ENCODE data around the gene ITFG1.

Gene ITFG1

GRCh38 chr16:47392081-47392480, 68.8 kb downstream of the ITFG1 start:
- Histone ChIP-seq H3K9ac (ENCODE audit: low read depth, low read length) (no peak overlapping the region), H3K4me1 (ENCODE audit: control insufficient read depth, insufficient read depth, low read length) (no peaks in the 10 kb centered on the region)

GRCh38 chr16:47388705-47389104, 72.2 kb downstream of the ITFG1 start:
- Histone ChIP-seq H3K9ac (ENCODE audit: low read depth, low read length) (no peak overlapping the region), H3K27me3 (ENCODE audit: control insufficient read depth, insufficient read depth, low read length) (no peaks in the 10 kb centered on the region), H3K36me3 (ENCODE audit: insufficient read depth, low read length) (no peaks in the 10 kb centered on the region), H3K4me2 (ENCODE audit: low read length) (no peak overlapping the region), H3K4me3 (ENCODE audit: low read length) (no peak overlapping the region), H3K9me3 (replicated peaks; ENCODE audit: low read length) (no peaks in the 10 kb centered on the region), H3K4me1 (ENCODE audit: control insufficient read depth, insufficient read depth, low read length) (no peaks in the 10 kb centered on the region)

More at GRCh38 chr16:47392081-47392480, 68.8 kb downstream of the ITFG1 start:
- Histone ChIP-seq H3K36me3 (ENCODE audit: insufficient read depth, low read length) (peaks cover 2% of the 10 kb centered on the region), H3K9me3 (replicated peaks; ENCODE audit: low read length) (no peaks in the 10 kb centered on the region), H3K4me2 (ENCODE audit: low read length) (no peak overlapping the region), H3K27me3 (ENCODE audit: control insufficient read depth, insufficient read depth, low read length) (no peaks in the 10 kb centered on the region), H3K4me3 (ENCODE audit: low read length) (no peak overlapping the region)

- Histone ChIP-seq H3K36me3 (ENCODE audit: insufficient read depth, low read length) (no peaks in the 10 kb centered on the region), H3K9ac (ENCODE audit: low read depth, low read length) (no peak overlapping the region), H3K4me1 (ENCODE audit: control insufficient read depth, insufficient read depth, low read length) (no peaks in the 10 kb centered on the region), H3K4me3 (ENCODE audit: low read length) (no peak overlapping the region), H3K9me3 (replicated peaks; ENCODE audit: low read length) (no peaks in the 10 kb centered on the region), H3K27me3 (ENCODE audit: control insufficient read depth, insufficient read depth, low read length) (no peaks in the 10 kb centered on the region), H3K4me2 (ENCODE audit: low read length) (no peak overlapping the region)
These were observed 73.7 kb downstream of the ITFG1 start for GRCh38 chr16:47387026-47387734.

GRCh38 chr16:47386201-47386718, 74.6 kb downstream of the ITFG1 start:
- no peak overlapping the region for H3K4me3 ChIP-seq (ENCODE audit: low read length)
- H3K4me1 ChIP-seq (ENCODE audit: control insufficient read depth, insufficient read depth, low read length): no peaks in the 10 kb centered on the region
- no peaks in the 10 kb centered on the region for H3K36me3 ChIP-seq (ENCODE audit: insufficient read depth, low read length)
- no peaks in the 10 kb centered on the region for H3K9me3 ChIP-seq (replicated peaks; ENCODE audit: low read length)
- no peak overlapping the region for H3K4me2 ChIP-seq (ENCODE audit: low read length)
- H3K9ac ChIP-seq (ENCODE audit: low read depth, low read length): no peak overlapping the region
- H3K27me3 ChIP-seq (ENCODE audit: control insufficient read depth, insufficient read depth, low read length): no peaks in the 10 kb centered on the region

GRCh38 chr16:47382362-47382761, 78.5 kb downstream of the ITFG1 start:
- Histone ChIP-seq H3K4me1 (ENCODE audit: control insufficient read depth, insufficient read depth, low read length) (no peaks in the 10 kb centered on the region), H3K4me3 (ENCODE audit: low read length) (no peak overlapping the region), H3K27me3 (ENCODE audit: control insufficient read depth, insufficient read depth, low read length) (no peaks in the 10 kb centered on the region), H3K9me3 (replicated peaks; ENCODE audit: low read length) (no peaks in the 10 kb centered on the region), H3K36me3 (ENCODE audit: insufficient read depth, low read length) (no peaks in the 10 kb centered on the region), H3K9ac (ENCODE audit: low read depth, low read length) (no peak overlapping the region), H3K4me2 (ENCODE audit: low read length) (no peak overlapping the region)

- H3K9ac ChIP-seq (ENCODE audit: low read depth, low read length): no peak overlapping the region
- H3K9me3 ChIP-seq (replicated peaks; ENCODE audit: low read length): no peaks in the 10 kb centered on the region
- no peak overlapping the region for H3K4me2 ChIP-seq (ENCODE audit: low read length)
- H3K4me3 ChIP-seq (ENCODE audit: low read length): no peak overlapping the region
- H3K36me3 ChIP-seq (ENCODE audit: insufficient read depth, low read length): no peaks in the 10 kb centered on the region
- no peaks in the 10 kb centered on the region for H3K4me1 ChIP-seq (ENCODE audit: control insufficient read depth, insufficient read depth, low read length)
- no peaks in the 10 kb centered on the region for H3K27me3 ChIP-seq (ENCODE audit: control insufficient read depth, insufficient read depth, low read length)
These were observed 83.7 kb downstream of the ITFG1 start for GRCh38 chr16:47377154-47377553.

GRCh38 chr16:47375423-47375822, 85.4 kb downstream of the ITFG1 start:
- Histone ChIP-seq H3K9ac (ENCODE audit: low read depth, low read length) (no peak overlapping the region), H3K27me3 (ENCODE audit: control insufficient read depth, insufficient read depth, low read length) (no peaks in the 10 kb centered on the region), H3K4me2 (ENCODE audit: low read length) (no peak overlapping the region), H3K36me3 (ENCODE audit: insufficient read depth, low read length) (peaks cover 10% of the 10 kb centered on the region), H3K9me3 (replicated peaks; ENCODE audit: low read length) (no peaks in the 10 kb centered on the region), H3K4me3 (ENCODE audit: low read length) (no peak overlapping the region), H3K4me1 (ENCODE audit: control insufficient read depth, insufficient read depth, low read length) (no peaks in the 10 kb centered on the region)

- no peaks in the 10 kb centered on the region for H3K27me3 ChIP-seq (ENCODE audit: control insufficient read depth, insufficient read depth, low read length)
- no peak overlapping the region for H3K9ac ChIP-seq (ENCODE audit: low read depth, low read length)
- no peak overlapping the region for H3K4me2 ChIP-seq (ENCODE audit: low read length)
- no peaks in the 10 kb centered on the region for H3K4me1 ChIP-seq (ENCODE audit: control insufficient read depth, insufficient read depth, low read length)
- peaks cover 11% of the 10 kb centered on the region for H3K36me3 ChIP-seq (ENCODE audit: insufficient read depth, low read length)
- no peak overlapping the region for H3K4me3 ChIP-seq (ENCODE audit: low read length)
- H3K9me3 ChIP-seq (replicated peaks; ENCODE audit: low read length): no peaks in the 10 kb centered on the region
These were observed 86.2 kb downstream of the ITFG1 start for GRCh38 chr16:47374629-47375028.

- Histone ChIP-seq H3K4me3 (ENCODE audit: low read length) (no peak overlapping the region), H3K9me3 (replicated peaks; ENCODE audit: low read length) (no peaks in the 10 kb centered on the region), H3K27me3 (ENCODE audit: control insufficient read depth, insufficient read depth, low read length) (no peaks in the 10 kb centered on the region), H3K4me2 (ENCODE audit: low read length) (no peak overlapping the region), H3K36me3 (ENCODE audit: insufficient read depth, low read length) (peaks cover 11% of the 10 kb centered on the region), H3K9ac (ENCODE audit: low read depth, low read length) (no peak overlapping the region), H3K4me1 (ENCODE audit: control insufficient read depth, insufficient read depth, low read length) (no peaks in the 10 kb centered on the region)
These were observed 89.4 kb downstream of the ITFG1 start for GRCh38 chr16:47371271-47372014.

- H3K36me3 ChIP-seq (ENCODE audit: insufficient read depth, low read length): peaks cover 11% of the 10 kb centered on the region
- no peak overlapping the region for H3K4me2 ChIP-seq (ENCODE audit: low read length)
- H3K27me3 ChIP-seq (ENCODE audit: control insufficient read depth, insufficient read depth, low read length): no peaks in the 10 kb centered on the region
- H3K9ac ChIP-seq (ENCODE audit: low read depth, low read length): no peak overlapping the region
- H3K4me3 ChIP-seq (ENCODE audit: low read length): no peak overlapping the region
- no peaks in the 10 kb centered on the region for H3K9me3 ChIP-seq (replicated peaks; ENCODE audit: low read length)
- no peaks in the 10 kb centered on the region for H3K4me1 ChIP-seq (ENCODE audit: control insufficient read depth, insufficient read depth, low read length)
These were observed 90.3 kb downstream of the ITFG1 start for GRCh38 chr16:47370536-47370935.

GRCh38 chr16:47366228-47366627, 94.6 kb downstream of the ITFG1 start:
- peaks cover 15% of the 10 kb centered on the region for H3K36me3 ChIP-seq (ENCODE audit: insufficient read depth, low read length)

More at GRCh38 chr16:47366228-47366627, 94.6 kb downstream of the ITFG1 start:
- Histone ChIP-seq H3K9ac (ENCODE audit: low read depth, low read length) (no peak overlapping the region), H3K4me1 (ENCODE audit: control insufficient read depth, insufficient read depth, low read length) (no peaks in the 10 kb centered on the region), H3K9me3 (replicated peaks; ENCODE audit: low read length) (no peaks in the 10 kb centered on the region), H3K4me3 (ENCODE audit: low read length) (no peak overlapping the region), H3K4me2 (ENCODE audit: low read length) (no peak overlapping the region), H3K27me3 (ENCODE audit: control insufficient read depth, insufficient read depth, low read length) (no peaks in the 10 kb centered on the region)

Data from skeletal muscle satellite cell (primary cell).